SK-N-SH treated with all-trans-retinoic acid at 6 μM for 48 hours (cell line): ENCODE results near the gene STX12.

Source experiments
- ATAC-seq: fragments of 200-7000 bp; cut with Tn5 transposase; 3 replicates; pipeline ENCODE4 v1.9.1; 2020; ENCODE audit warnings: mild to moderate bottlenecking, moderate library complexity
- BACH2 ChIP-seq: fragments of 250-450 bp; sonication (Bioruptor Pico); IDR thresholded peaks from 2 replicates; pipeline ENCODE4 v1.9.0; 2021; ENCODE audit warnings: mild to moderate bottlenecking, borderline replicate concordance
- CREB5 ChIP-seq: fragments of 250-450 bp; sonication (Bioruptor Pico); IDR thresholded peaks from 2 replicates; pipeline ENCODE4 v1.5.1; 2020; ENCODE audit warnings: low read depth, mild to moderate bottlenecking, moderate library complexity
- CSDC2 ChIP-seq: fragments of 250-450 bp; sonication (Bioruptor Pico); IDR thresholded peaks from 2 replicates; pipeline ENCODE4 v1.5.0; 2020; ENCODE audit warnings: mild to moderate bottlenecking, moderate library complexity
- CSRNP3 ChIP-seq: fragments of 250-450 bp; sonication (Bioruptor Pico); IDR thresholded peaks from 2 replicates; pipeline ENCODE4 v1.5.1; 2021; ENCODE audit warnings: mild to moderate bottlenecking, moderate library complexity
- ESRRG ChIP-seq: fragments of 250-450 bp; sonication (Bioruptor Pico); IDR thresholded peaks from 2 replicates; pipeline ENCODE4 v1.6.1; 2021; ENCODE audit warnings: mild to moderate bottlenecking
- GLIS3 ChIP-seq: fragments of 250-450 bp; sonication (Bioruptor Pico); IDR thresholded peaks from 2 replicates; pipeline ENCODE4 v1.5.0; 2020; ENCODE audit warnings: mild to moderate bottlenecking, moderate library complexity
- ISL1 ChIP-seq: fragments of 250-450 bp; sonication (Bioruptor Pico); IDR thresholded peaks from 2 replicates; pipeline ENCODE4 v2.1.2; 2022; ENCODE audit warnings: mild to moderate bottlenecking, moderate library complexity
- OSR1 ChIP-seq: fragments of 250-450 bp; sonication (Bioruptor Pico); IDR thresholded peaks from 2 replicates; pipeline ENCODE4 v1.8.0; 2022; ENCODE audit warnings: moderate library complexity, mild to moderate bottlenecking, inconsistent platforms
- PATZ1 ChIP-seq: fragments of 250-450 bp; sonication (Bioruptor Pico); IDR thresholded peaks from 2 replicates; pipeline ENCODE4 v1.8.0; 2020; ENCODE audit warnings: mild to moderate bottlenecking, moderate library complexity, borderline replicate concordance
- POU6F1 ChIP-seq: fragments of 250-450 bp; sonication (Bioruptor Pico); IDR thresholded peaks from 2 replicates; pipeline ENCODE4 v1.8.0; 2021; ENCODE audit warnings: low read depth, mild to moderate bottlenecking, moderate library complexity, borderline replicate concordance
- PPARA ChIP-seq: fragments of 250-450 bp; sonication (Bioruptor Pico); IDR thresholded peaks from 2 replicates; pipeline ENCODE4 v1.5.0; 2020; ENCODE audit warnings: mild to moderate bottlenecking, borderline replicate concordance
- RARB ChIP-seq: fragments of 250-450 bp; sonication (Bioruptor Pico); IDR thresholded peaks from 2 replicates; pipeline ENCODE4 v1.8.0; 2021; ENCODE audit warnings: mild to moderate bottlenecking, moderate library complexity
- TCF4 ChIP-seq: fragments of 250-450 bp; sonication (Bioruptor Pico); IDR thresholded peaks from 2 replicates; pipeline ENCODE4 v1.8.0; 2021; ENCODE audit warnings: mild to moderate bottlenecking, moderate library complexity, borderline replicate concordance
- TOX ChIP-seq: fragments of 250-450 bp; sonication (Bioruptor Pico); IDR thresholded peaks from 2 replicates; pipeline ENCODE4 v1.8.0; 2021; ENCODE audit warnings: mild to moderate bottlenecking, moderate library complexity, borderline replicate concordance
- TSHZ2 ChIP-seq: fragments of 250-450 bp; sonication (Bioruptor Pico); IDR thresholded peaks from 2 replicates; pipeline ENCODE4 v1.5.0; 2020; ENCODE audit warnings: mild to moderate bottlenecking, moderate library complexity
- ZC3H10 ChIP-seq: fragments of 250-450 bp; sonication (Bioruptor Pico); IDR thresholded peaks from 2 replicates; pipeline ENCODE4 v1.5.1; 2021; ENCODE audit warnings: mild to moderate bottlenecking, moderate library complexity
- ZFP3 ChIP-seq: fragments of 250-450 bp; sonication (Bioruptor Pico); IDR thresholded peaks from 2 replicates; pipeline ENCODE4 v1.5.0; 2020; ENCODE audit warnings: mild to moderate bottlenecking, moderate library complexity
- ZFP30 ChIP-seq: fragments of 450-650 bp; formaldehyde crosslinking; IDR thresholded peaks from 2 replicates; pipeline ENCODE4 v1.5.0; 2022; ENCODE audit warnings: mild to moderate bottlenecking, moderate library complexity
- ZNF565 ChIP-seq: fragments of 450-650 bp; formaldehyde crosslinking; conservative IDR thresholded peaks from 2 replicates; pipeline ENCODE4 v1.5.0; 2020; ENCODE audit warnings: low read depth, mild to moderate bottlenecking, moderate library complexity
- ZNF70 ChIP-seq: fragments of 450-650 bp; formaldehyde crosslinking; IDR thresholded peaks from 2 replicates; pipeline ENCODE4 v1.5.0; 2020; ENCODE audit warnings: mild to moderate bottlenecking, moderate library complexity
- ZNF8 ChIP-seq: fragments of 450-650 bp; formaldehyde crosslinking; IDR thresholded peaks from 2 replicates; pipeline ENCODE4 v1.5.0; 2020; ENCODE audit warnings: mild to moderate bottlenecking, moderate library complexity

The STX12 gene

GRCh38 chr1:27872802-27873551 lies 100.0 kb downstream of the STX12 start:
- TF ChIP-seq ZNF565 (CRISPR knock-in tag), result no peak
- TF ChIP-seq ZNF8 (CRISPR knock-in tag), result no peak
- no peak for TF ChIP-seq CSRNP3 (CRISPR knock-in tag)
- no peak for TF ChIP-seq BACH2
- no peak for TF ChIP-seq ZFP30 (CRISPR knock-in tag)
- TF ChIP-seq TSHZ2 (CRISPR knock-in tag), result no peak
- no peak for TF ChIP-seq PATZ1 (CRISPR knock-in tag)
- TF ChIP-seq CREB5 (CRISPR knock-in tag), result no peak
- no peak for TF ChIP-seq RARB
- TF ChIP-seq ESRRG (CRISPR knock-in tag), result no peak
- no peak for TF ChIP-seq ISL1 (CRISPR knock-in tag)
- no peak for TF ChIP-seq ZC3H10 (CRISPR knock-in tag)
- no peak for TF ChIP-seq CSDC2
- no peak for TF ChIP-seq PPARA (CRISPR knock-in tag)
- TF ChIP-seq POU6F1 (CRISPR knock-in tag), result no peak
- no peak for TF ChIP-seq TCF4 (CRISPR knock-in tag)
- TF ChIP-seq OSR1, result no peak
- peak; percentile 44 for ATAC-seq

- no peak for ATAC-seq
Observed at GRCh38 chr1:27873671-27874384, 100.8 kb downstream of the STX12 start.

More at GRCh38 chr1:27873671-27874384, 100.8 kb downstream of the STX12 start:
- TF ChIP-seq POU6F1 (CRISPR knock-in tag) (no peak), ZFP3 (CRISPR knock-in tag) (no peak), TCF4 (CRISPR knock-in tag) (no peak), GLIS3 (CRISPR knock-in tag) (no peak), CSDC2 (no peak), ZNF565 (CRISPR knock-in tag) (no peak), ZNF70 (CRISPR knock-in tag) (no peak), TOX (CRISPR knock-in tag) (no peak), ZFP30 (CRISPR knock-in tag) (no peak), CREB5 (CRISPR knock-in tag) (no peak), TSHZ2 (CRISPR knock-in tag) (no peak), ZNF8 (CRISPR knock-in tag) (no peak), BACH2 (no peak), RARB (no peak)
